HG02610 (cell line): ENCODE measurements around the gene TSPAN9.

Experiments
- ATAC-seq: cut with Tn5 transposase; IDR thresholded peaks from one replicate; pipeline ENCODE4 v1.9.1; 2021; ENCODE audit warnings: mild to moderate bottlenecking, moderate library complexity; ENCODE audit not compliant: unreplicated experiment

TSPAN9 gene

DNA sequence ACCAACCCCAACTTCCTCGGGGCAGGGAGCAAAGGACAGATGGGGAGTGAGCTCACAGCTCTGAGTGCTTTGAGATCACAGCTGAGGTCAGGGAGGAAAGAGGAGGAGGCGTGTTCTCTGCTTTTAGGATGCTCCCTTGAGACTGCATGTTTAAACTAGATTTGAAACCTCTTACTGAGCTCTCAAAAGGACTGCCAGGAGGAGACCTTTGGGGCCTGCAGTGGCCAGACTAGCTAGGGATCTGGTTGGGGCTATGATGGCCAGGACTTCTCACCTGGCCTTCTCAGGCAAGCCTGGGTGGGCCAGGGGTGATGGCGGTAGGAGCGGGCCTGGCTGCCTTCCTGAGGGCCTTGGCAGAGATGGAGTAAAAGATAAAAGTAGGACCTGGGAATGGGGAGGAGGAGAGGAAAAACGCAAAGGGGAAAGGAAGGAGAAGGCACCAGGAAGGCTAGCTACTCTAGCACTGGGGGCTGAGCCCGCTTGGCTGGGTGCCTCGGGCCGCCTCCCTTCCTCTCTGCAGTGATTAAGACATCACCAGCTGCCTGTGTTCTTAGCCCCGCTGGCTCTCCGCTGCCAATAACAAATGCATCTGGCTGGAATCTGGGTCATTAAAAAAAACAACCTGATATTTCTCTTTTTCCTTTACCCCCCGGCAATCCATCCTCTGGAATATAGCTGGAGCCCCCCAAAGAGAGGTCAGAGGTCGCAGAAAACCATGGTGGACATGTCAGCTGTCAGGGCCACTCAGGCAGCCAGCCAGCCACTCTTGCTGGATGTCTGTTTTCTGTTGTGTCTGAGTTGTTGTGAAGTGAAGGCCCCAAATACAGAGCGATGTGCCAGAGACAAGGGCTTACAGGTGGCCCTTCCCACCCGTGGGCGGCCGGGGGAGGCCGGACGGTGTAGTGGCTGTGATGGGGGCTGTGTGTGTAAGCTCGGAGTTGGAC, 141.3 kb downstream of the TSPAN9 start:
- no peak for ATAC-seq

DNA sequence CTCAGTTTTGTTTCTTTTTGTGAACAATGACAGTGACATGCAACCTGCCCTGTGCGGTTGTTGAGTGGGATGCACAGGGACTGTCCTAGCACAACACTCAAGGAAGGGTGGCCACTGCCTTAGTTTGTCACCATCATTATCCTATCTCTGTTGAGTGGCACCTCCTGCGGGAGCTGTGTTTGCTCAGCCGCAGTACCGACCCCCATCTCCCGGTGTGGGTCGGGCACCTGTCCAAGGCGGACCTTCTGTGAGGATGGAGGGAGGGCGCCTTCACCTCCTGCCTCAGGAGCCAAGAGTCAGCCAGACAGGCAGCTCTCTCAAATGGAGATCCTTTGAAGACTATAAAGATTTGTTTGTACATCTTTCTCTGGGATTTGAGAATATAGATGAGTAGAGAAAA, 142.1 kb downstream of the TSPAN9 start:
- no peak for ATAC-seq

DNA sequence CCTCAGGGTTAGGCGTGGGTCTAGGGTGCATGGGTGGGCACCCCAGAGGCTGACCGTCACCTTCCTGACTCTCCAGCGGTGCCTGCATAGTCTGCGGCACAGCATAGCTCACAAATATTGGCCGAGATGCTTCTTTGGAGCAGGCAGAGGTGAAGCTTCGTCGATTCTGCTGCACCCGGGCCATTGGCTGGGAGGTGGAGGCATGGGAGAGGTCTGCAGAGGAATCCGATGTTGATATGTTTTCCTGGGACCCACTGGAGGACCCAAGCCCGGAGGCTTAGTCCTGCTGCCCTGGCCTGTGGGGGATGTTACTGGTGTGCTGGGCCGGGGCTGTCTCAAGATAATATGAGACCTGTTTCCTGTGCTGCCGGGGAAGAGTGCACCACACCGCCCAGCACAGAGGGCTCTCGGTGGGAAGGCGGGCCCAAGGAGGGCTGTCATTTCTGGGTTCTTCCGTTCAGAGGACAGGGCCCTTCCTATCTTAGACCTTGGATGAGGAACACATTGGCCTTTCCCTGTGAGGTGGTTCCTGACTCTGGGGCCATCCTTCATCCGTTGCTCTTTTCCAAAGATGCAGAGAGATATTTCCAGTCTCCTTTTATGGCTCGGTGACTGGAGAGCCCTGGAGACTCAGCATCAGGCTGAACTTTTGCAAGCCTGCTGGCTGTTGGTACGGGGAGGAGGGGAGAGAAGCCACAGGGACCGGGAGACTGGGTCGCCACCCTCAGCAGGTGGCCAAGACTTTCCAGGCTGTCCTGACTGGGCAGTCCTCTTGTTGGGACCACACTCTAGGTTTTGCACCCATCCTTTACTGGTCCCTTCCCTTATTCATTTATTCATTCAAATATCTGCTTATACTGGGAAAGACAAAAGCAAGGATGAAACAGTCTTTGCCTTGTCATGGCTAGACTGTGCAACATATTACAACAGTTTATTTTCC, 143.5 kb downstream of the TSPAN9 start:
- no peak for ATAC-seq

DNA sequence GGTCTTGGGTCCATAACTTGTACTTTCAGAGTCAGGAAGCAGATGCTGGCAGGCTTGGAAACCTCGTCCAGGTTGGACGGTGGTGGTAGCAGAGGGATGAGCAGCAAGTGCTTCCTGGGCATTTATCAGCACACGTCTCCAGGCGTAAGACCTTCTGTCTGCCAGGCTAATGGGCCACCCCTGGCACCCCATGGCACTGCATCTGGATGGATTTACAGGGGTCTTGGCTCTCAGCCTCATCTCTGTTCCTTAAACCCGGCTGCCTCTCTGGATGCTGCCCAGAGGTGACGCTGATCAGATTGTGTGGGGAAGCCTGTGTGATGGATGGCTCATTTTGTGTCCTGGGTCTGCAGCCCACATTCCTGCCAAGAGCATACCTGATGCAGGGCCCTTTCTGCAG, 145.1 kb downstream of the TSPAN9 start:
- no peak for ATAC-seq

DNA sequence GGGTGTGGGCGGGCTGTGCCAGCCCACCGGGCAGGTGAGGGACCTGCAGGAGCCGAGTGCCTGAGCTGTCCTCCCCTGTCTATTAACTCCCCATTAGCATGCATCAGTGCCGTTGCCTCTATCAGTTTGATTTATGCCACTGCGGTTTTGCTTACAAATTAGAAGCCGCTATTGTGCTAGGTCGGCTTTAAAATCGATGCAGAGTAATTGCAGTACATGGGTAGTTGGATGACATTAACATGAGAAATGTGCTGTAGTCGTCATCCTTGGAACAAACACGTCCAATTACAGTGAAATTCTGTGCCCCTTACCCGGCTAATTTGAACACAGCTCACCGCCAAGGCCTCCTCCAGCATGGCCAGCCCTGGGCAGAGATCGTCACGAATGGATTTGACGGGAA, 145.8 kb downstream of the TSPAN9 start:
- no peak for ATAC-seq

- ATAC-seq: no peak
These were observed 146.7 kb downstream of the TSPAN9 start for GRCh38 chr12:3223601-3224529.

GRCh38 chr12:3224530-3224903, 147.3 kb downstream of the TSPAN9 start:
- ATAC-seq: no peak

- ATAC-seq: no peak
These were observed 148.1 kb downstream of the TSPAN9 start for GRCh38 chr12:3225154-3225795.

DNA sequence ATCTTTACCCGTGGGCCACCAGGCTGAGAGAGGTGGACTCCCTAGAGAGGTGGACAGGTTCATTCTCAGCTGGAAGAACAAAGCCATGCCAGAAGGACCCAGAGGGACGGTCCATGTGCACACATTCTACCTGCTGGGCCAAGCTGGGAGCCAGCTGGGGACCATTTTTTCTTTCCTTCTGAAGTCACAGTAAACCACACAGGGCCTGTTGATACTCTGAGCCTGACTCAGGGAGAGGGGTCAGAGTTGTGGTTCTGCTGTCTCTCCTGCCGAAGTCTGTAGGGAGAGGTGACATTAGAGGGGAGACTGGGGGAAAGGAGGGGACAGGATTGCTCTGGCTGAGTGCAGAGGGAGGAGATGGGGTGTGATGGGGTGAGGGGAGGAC, 148.6 kb downstream of the TSPAN9 start:
- no peak for ATAC-seq

DNA sequence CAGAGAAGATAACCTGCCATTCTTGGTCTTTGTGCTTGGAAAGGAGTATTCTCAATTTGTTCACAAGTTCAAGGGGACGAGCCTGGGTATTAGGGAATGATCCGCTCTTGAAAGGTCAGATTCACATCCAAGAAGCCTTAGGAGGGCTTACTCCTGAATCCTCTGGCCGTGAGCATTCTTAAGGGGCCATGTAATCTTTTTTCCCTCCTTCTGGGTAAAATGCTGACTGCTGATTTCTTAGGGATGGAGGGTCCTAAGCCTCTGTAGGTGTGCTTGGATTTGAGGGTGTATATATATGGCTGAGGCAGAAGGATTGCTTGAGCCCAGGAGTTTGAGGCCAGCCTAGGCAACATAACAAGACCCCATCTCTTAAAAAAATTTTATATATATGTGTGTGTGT, 149.1 kb downstream of the TSPAN9 start:
- no peak for ATAC-seq

DNA sequence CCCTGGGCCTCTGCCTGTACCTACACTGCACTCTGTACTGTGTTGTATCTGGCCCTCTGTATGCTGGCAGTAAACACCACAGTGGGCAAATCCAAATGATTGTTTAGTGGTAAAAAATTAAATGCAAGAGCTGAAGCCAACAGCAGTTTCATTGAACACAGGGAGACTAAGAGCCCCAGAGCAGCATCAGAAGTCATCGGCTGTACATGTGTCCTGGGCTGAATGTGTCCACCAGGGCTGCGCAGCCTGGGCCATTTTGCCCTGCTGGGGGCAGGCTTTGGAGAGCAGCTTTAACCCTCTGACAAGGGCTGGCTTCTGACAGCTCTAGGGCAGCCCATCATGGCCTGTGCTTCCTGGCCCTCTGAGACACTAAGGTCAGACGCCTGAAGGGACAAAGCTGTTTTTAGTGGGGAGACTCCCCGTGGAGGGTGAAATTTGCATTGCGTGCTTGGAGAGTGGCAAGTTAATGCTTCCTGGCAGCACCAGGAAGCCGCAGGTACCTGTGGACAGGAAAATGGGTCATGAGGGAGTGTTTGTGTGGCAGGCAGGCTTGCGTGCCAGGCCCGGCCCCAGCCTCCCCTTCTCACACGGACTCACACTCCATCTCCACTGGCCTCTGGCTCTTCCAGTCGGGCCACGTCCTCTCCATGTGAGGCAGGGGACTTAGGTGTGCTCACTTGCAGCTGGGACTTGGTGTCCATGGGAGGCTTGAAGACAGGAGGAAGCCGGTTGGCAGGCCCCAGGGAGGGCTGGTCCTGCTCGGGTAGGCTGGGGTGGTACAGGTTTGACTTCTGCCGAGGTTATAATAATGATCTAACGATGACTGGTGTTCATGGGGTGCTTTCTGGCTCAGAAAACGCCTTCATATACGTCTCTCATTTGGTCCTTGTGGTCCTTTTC, 150.1 kb downstream of the TSPAN9 start:
- ATAC-seq: no peak

DNA sequence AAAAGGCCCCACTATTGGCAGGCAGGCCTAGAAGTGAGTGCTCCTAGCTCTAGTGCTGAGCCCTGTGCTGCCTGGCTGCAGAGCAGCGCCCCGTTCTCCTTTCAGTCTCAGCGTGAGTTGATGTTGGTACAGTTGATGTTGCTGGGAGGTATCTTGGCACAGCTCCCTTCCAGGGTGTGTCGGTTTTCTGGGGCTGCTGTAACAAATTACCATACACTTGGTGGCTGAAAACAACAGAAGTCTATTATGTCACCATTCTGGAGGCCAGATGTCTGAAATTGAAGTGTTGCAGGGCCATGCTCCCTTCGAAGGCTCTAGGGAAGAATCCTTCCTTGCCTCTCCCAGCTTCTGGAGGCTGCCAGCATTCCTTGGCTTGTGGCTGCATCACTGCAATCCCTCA, 151.4 kb downstream of the TSPAN9 start:
- ATAC-seq: no peak

- no peak for ATAC-seq
These were observed 152.4 kb downstream of the TSPAN9 start for GRCh38 chr12:3229577-3229976.

DNA sequence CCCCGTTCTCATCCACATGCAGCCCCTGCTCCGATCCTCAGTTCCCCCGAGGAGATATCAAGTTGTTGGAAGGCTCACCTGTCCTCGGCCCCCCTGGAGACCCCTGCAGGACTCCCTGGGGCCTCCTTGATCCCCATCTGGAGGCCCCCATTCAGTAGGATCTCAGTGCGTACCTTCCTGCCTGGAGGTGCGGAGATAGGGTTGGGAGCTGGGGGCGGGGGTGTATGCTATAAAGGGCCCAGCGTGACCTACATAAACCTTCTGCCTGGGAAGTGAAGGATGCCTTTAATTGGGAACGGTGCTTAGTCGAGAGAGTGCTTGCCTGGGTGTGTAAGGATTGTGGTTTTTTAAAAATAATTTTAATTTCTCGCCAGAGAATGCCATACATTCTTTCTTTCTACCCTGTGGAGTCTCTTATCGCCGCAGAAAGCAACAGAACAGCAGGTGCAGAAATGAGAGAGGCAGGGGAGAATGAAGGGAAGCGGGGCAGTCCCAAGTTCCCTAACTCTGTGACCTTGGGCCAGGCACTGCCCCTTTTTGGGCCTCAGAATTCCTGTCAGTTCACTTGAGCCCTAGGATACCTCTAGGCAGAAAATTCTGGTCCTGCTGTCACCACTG, 153.7 kb downstream of the TSPAN9 start:
- no peak for ATAC-seq

DNA sequence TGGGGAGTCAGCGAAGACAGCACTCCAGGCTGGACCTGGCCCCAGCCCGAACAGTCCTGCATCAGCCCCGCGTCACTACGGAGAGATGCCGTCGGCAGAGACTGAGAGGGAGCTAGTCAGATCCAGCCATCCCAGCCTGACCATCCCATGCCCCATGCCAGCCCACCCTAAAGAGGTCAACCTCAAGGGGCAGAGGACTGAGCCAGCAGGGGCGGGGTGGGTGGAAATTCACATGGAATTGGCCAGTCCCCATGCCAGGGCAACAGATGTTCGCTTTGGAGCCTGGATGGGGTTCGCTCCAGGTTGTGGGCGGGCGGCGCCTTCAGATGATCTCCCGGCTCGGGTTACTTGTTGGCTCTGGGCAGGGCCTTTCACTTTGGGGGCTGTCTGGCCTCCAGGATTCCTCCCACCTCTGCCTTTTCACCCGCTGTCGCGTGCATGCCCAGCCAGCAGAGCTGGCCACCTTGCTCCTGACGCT, 154.3 kb downstream of the TSPAN9 start:
- ATAC-seq: no peak

DNA sequence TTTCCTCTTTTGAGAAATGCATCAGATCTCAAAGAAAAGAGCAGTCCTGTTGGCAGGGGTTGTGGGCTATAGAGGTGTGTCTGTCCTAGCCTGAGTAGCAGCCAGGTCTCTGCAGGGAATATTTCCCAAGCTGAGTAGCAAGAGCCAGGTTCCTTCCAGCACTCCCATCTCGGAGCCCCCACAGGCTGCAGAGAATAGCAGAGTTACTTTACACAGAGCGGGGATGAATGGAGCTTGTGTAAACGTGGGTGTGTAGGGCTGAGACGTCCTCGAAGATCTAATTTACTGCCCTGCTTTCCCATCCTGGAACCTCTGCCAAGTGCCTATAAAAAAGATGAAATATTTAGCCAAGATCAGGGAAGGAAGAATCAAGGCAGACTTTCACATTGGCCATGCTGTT, 156.6 kb downstream of the TSPAN9 start:
- ATAC-seq: no peak

DNA sequence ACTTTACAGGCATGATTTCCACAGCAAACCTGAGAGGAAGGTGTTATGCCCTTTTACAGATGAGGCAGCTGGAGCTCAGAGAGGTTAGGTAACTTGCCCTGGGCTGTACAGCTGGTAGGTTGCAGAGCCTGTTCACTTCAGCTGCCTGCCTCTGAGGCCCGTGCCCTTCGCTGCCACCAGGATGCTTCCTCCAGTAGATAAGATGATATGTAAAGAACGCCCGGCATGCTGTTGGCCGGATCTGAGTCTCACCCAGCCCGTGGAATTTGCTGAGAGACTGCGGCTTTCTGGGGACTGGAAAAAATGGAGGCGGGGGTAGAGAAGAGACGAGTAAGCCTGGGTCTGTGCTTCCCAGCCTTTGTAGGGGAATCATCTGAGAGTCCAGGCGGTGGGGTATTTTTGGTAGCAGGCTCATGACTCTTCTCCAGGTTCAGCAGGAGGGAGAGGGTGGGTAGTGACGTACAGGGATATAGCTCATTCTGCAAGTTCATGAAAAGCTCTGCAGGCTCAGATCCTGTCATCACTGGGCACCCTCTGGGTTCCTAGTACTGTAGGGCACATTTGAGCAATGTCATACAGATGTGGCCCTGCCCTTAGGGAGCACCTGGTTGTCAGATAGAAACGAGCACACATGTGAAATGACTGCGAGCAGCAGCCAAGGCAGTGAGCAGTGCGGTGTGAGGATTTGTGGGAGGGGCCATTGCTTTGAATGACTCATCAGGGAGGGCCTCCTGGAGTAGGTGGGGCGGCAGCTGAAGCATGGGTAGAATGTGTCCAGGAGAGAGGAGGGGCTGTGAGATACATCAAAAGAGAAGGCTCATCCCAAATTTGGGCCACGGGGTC, 159.4 kb downstream of the TSPAN9 start:
- no peak for ATAC-seq

DNA sequence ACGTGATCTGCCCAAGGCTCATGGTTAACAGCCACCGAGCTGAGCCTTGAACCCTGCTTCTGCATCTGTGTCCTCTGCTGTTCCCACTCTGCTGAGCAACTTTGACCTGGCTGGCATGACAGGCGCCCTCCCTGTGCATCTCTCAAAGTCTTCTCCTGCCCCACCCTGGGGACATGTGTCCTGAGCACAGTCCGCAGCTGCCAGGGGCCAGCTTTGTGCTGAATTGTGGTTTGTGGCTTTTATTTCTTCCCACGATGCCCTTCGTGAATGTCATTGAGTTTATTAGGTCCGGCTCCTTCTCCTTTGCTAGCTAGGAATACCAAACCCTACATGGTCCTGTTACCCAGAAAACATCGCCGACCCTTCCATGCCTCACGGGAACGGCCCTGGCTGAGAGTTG, 161.0 kb downstream of the TSPAN9 start:
- no peak for ATAC-seq
